ENCODE measurements around the gene DDIAS.

GRCh38 chr11:82874646-82875523, 26.7 kb upstream of the DDIAS start:
- TF ChIP-seq CTCF (IDR thresholded peaks at IDR 0.05) (no peak), POLR2A (IDR thresholded peaks at IDR 0.05) (no peak)
